Activated naive CD4-positive, alpha-beta T cell treated with anti-CD3 and anti-CD28 coated beads for 36 hours (primary cell): ENCODE results near the gene RBM19. TPM values are rescaled to one million over a fixed set of nuclear protein-coding genes. Genes with fewer than 3 reads are reported as not detected.
"Not testable (repeated sequence)": the region's sequence is repeated elsewhere in the genome, so short reads cannot be mapped to it uniquely, and the experiment has no call there.

ENCODE experiments used
- CTCF ChIA-PET: fragments of 350-600 bp; sonication (Branson Sonifier 250); formaldehyde crosslinking; loops from one replicate; lab custom pipeline; 2021; ENCODE audit warnings: antibody characterized with exemption; lab: Charles Lee
- DNase-seq: peaks from one replicate; pipeline ENCODE4 v3.0.0-alpha.2; 2020
- H3K27ac Mint-ChIP-seq: one replicate; pipeline ENCODE4 v1.8.0; 2021; ENCODE audit warnings: mild to moderate bottlenecking, mixed read lengths
- H3K27me3 Mint-ChIP-seq: one replicate; pipeline ENCODE4 v1.8.0; 2021; ENCODE audit warnings: low read depth, mixed read lengths
- H3K36me3 Mint-ChIP-seq: one replicate; pipeline ENCODE4 v1.8.0; 2021; ENCODE audit warnings: low read depth, mixed read lengths
- H3K4me1 Mint-ChIP-seq: one replicate; pipeline ENCODE4 v1.8.0; 2021; ENCODE audit warnings: low read depth, mixed read lengths
- H3K4me3 Mint-ChIP-seq: one replicate; pipeline ENCODE4 v1.8.0; 2021; ENCODE audit warnings: mild to moderate bottlenecking, moderate library complexity, mixed read lengths
- H3K9me3 Mint-ChIP-seq: one replicate; pipeline ENCODE4 v1.8.0; 2021; ENCODE audit warnings: mixed read lengths
- intact Hi-C: fragments of 100-400 bp; cut with micrococcal nuclease; formaldehyde crosslinking; loops from one replicate; pipeline ENCODE4 v1.15.1; 2023
- total RNA-seq, 2 experiments: library from RNA; stranded (reverse); gene quantifications; one replicate each; pipeline ENCODE4 v1.2.3, GENCODE V29; 2021

The RBM19 gene
- total RNA-seq, 2 experiments from 2014 or later: 89.0 to 96.2 TPM

DNA sequence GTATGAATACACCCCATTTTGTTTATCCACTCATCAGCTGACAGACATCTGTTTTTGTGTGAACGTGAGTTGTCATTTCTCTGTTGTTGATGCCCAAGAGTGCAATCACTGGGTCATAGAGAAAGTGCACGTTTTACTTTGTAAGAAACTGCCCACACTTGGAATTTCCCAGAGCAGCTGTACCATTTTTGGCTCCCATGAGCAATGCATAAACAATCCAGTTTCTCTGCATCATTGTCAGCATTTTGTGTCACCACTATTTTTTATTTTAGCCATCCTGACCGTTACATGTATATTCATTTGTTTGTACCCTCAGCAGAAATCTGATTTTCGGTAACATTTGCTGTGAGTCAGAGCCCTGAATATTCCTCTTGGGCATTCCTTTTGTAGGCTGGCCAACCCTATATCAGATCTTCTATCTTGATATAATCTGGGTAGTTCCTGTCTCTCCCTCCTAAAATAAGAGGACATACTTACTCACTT lies 62.7 kb downstream of the RBM19 start:
- Mint-ChIP-seq H3K4me3 (no peak overlapping the region), H3K27ac (no peak overlapping the region), H3K9me3 (no peaks in the 10 kb centered on the region), H3K36me3 (peaks cover 40% of the 10 kb centered on the region), H3K4me1 (no peaks in the 10 kb centered on the region), H3K27me3 (no peaks in the 10 kb centered on the region)
- CTCF ChIA-PET: no interaction called here
- DNase-seq: no peak
- intact Hi-C loops: no loop called here

DNA sequence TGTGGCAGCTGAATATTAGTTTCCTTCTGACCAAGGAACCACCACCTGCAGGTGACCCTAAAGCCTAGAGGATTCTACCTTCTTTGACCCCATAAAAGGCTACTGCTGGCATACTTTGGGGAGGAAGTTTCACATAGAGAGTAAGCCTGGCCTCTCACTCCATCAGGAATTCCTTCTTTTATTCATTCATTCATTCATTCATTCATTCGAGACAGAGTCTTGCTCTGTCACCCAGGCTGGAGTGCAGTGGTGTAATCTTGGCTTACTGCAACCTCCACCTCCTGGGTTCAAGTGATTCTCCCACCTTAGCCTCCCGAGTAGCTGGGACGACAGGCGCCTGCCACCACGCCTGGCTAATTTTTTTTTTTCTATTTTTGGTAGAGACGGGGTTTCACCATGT lies 64.8 kb downstream of the RBM19 start:
- intact Hi-C loops, H3K9me3 Mint-ChIP-seq, CTCF ChIA-PET, H3K27ac Mint-ChIP-seq, H3K4me1 Mint-ChIP-seq, DNase-seq, H3K27me3 Mint-ChIP-seq, H3K4me3 Mint-ChIP-seq: not testable (repeated sequence)
- H3K36me3 Mint-ChIP-seq: peaks cover 35% of the 10 kb centered on the region

DNA sequence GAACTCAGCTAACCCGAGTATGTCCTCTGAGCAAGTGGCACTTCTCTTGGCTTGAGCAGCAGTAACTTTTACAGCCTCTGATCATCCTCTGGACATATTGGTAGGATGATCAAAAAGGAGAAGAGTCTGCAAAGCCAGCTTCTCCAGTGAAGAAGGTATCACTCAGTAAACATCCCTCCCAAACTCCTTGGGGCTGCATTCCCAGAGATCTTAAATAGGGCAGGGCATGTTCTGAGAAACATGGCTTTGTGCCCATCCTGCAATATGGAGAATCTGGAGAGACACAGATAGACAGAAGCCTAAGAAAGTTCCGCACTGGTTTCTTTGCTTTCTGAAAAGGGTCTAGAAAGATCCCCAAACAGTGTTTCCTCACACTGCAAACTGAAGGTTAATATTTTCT lies 65.4 kb downstream of the RBM19 start:
- no peaks in the 10 kb centered on the region for H3K4me1 Mint-ChIP-seq
- no peaks in the 10 kb centered on the region for H3K9me3 Mint-ChIP-seq
- CTCF ChIA-PET: no interaction called here
- no peak overlapping the region for H3K4me3 Mint-ChIP-seq
- intact Hi-C loops: no loop called here
- no peak for DNase-seq
- peaks cover 33% of the 10 kb centered on the region for H3K36me3 Mint-ChIP-seq
- H3K27ac Mint-ChIP-seq: no peak overlapping the region
- no peaks in the 10 kb centered on the region for H3K27me3 Mint-ChIP-seq

DNA sequence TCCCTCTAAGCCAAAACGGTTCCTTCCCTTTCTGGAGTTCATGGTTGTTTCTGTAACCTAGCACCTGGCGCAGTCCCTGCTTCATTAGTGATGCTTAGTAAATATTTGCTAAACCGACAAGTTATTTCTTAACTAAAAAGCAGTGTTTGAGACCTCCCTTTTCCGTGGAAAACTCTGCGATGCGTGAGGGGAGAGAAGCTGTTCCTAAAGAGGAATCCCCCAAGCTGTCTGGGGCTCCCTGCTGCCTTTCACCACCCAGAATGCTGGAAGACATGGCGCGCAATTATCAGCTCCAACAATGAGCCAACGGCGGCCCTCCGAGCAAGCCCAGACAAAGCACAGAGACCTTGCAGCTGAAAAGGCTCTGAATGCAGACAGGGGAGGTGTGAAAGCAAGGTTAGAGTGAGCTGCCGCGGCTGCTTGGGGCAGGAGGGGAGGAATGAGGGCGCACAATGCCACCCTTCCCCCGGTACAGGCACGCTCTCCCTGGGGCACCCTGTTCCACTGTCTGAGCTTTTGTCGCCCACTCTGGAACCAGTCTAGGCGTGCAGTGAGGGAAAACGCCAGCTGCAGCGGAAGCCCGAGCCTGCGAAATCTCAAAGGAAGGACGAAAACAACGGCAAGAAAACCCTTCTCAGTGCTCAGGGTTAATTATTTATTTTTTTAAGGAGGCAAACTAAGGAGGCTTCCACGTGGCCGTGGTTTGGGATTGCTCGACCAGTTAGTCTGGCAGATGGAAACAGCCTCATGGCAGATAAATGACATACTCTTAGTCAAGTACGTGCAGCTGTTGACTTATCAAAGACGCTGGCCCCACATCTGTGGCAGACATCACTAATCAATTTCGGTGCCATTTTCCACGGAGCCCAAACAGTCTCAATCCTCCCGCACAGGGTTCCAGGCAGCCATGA lies 66.3 kb downstream of the RBM19 start:
- Mint-ChIP-seq H3K36me3 (peaks cover 25% of the 10 kb centered on the region), H3K4me1 (no peaks in the 10 kb centered on the region), H3K27ac (no peak overlapping the region)

GRCh38 chr12:113899042-113899560 lies 67.0 kb downstream of the RBM19 start:
- Mint-ChIP-seq H3K36me3 (peaks cover 23% of the 10 kb centered on the region), H3K4me3 (no peak overlapping the region), H3K27me3 (no peaks in the 10 kb centered on the region)

More for the DNA sequence above, 66.3 kb downstream of the RBM19 start:
- CTCF ChIA-PET: interaction anchor here (0.6 kb wide), 1 partner anchor 29 kb away, joined by 3 read pairs; no protein-coding TSS in a partner anchor
- Mint-ChIP-seq H3K9me3 (no peaks in the 10 kb centered on the region), H3K4me3 (no peak overlapping the region), H3K27me3 (no peaks in the 10 kb centered on the region)
- no peak for DNase-seq
- intact Hi-C loops: no loop called here

GRCh38 chr12:113898466-113898865 lies 67.7 kb downstream of the RBM19 start:
- no peak overlapping the region for H3K4me3 Mint-ChIP-seq
- no peak for DNase-seq
- no peaks in the 10 kb centered on the region for H3K27me3 Mint-ChIP-seq
- intact Hi-C loops: no loop called here
- H3K27ac Mint-ChIP-seq: no peak overlapping the region
- no peaks in the 10 kb centered on the region for H3K9me3 Mint-ChIP-seq
- CTCF ChIA-PET: no interaction called here
- peaks cover 21% of the 10 kb centered on the region for H3K36me3 Mint-ChIP-seq
- no peaks in the 10 kb centered on the region for H3K4me1 Mint-ChIP-seq

More at GRCh38 chr12:113899042-113899560, 67.0 kb downstream of the RBM19 start:
- intact Hi-C loops: no loop called here
- CTCF ChIA-PET: interaction anchor here (0.6 kb wide), 1 partner anchor 30 kb away, joined by 3 read pairs; no protein-coding TSS in a partner anchor
- H3K9me3 Mint-ChIP-seq: no peaks in the 10 kb centered on the region
- H3K27ac Mint-ChIP-seq: no peak overlapping the region
- DNase-seq: no peak
- H3K4me1 Mint-ChIP-seq: no peaks in the 10 kb centered on the region

DNA sequence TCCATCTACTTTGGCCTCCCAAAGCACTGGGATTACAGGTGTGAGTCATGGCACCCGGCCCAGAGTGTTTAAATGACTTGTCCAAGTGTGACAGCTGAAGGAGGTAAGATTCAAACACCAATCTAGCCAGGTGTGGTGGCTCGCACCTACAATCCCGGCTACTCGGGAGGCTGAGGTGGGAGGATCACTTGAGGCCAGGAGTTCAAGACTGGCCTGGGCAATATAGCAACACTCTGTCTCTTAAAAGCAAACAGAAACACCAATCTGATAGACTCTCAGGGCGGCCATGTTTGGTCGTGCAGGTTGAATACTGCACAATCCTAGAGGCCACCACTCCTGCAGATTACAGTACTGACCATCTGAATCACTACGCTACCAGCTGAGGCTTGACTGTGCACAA lies 68.7 kb downstream of the RBM19 start:
- intact Hi-C loops: no loop called here
- Mint-ChIP-seq H3K27ac (no peak overlapping the region), H3K9me3 (no peaks in the 10 kb centered on the region), H3K4me1 (no peaks in the 10 kb centered on the region), H3K4me3 (no peak overlapping the region), H3K27me3 (no peaks in the 10 kb centered on the region), H3K36me3 (peaks cover 16% of the 10 kb centered on the region)
- CTCF ChIA-PET: no interaction called here
- no peak for DNase-seq

- no peaks in the 10 kb centered on the region for H3K4me1 Mint-ChIP-seq
- DNase-seq: no peak
- H3K27me3 Mint-ChIP-seq: no peaks in the 10 kb centered on the region
- CTCF ChIA-PET: no interaction called here
- no peak overlapping the region for H3K27ac Mint-ChIP-seq
- no peaks in the 10 kb centered on the region for H3K9me3 Mint-ChIP-seq
- peaks cover 19% of the 10 kb centered on the region for H3K36me3 Mint-ChIP-seq
- no peak overlapping the region for H3K4me3 Mint-ChIP-seq
- intact Hi-C loops: no loop called here
Measured at GRCh38 chr12:113896841-113897240, 69.3 kb downstream of the RBM19 start.

GRCh38 chr12:113896194-113896593 lies 69.9 kb downstream of the RBM19 start:
- intact Hi-C loops: no loop called here
- Mint-ChIP-seq H3K36me3 (peaks cover 19% of the 10 kb centered on the region), H3K27me3 (no peaks in the 10 kb centered on the region), H3K9me3 (no peaks in the 10 kb centered on the region), H3K27ac (no peak overlapping the region), H3K4me1 (no peaks in the 10 kb centered on the region), H3K4me3 (no peak overlapping the region)
- CTCF ChIA-PET: no interaction called here
- DNase-seq: no peak

GRCh38 chr12:113895176-113895575 lies 70.9 kb downstream of the RBM19 start:
- intact Hi-C loops: no loop called here

DNA sequence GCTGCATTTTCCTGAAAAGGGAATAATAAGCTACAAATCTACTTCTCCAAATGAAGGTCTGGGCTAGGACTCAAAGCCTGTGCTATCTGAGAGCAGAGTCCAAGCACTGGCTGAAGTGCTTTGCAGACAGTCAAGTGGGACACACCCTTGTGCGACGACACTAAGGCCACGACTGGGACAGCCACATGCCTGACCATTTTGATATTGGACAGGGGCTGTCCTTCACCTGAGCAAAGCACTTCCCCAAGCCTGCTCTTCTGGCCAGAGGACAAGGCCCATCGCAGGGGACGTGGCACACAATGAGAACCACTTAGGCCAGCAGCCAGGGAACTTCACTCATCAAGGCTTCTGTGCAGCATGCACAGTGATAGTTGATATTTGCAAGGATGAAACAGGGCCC lies 71.4 kb downstream of the RBM19 start:
- Mint-ChIP-seq H3K4me3 (no peak overlapping the region), H3K36me3 (peaks cover 20% of the 10 kb centered on the region), H3K4me1 (no peaks in the 10 kb centered on the region), H3K27me3 (no peaks in the 10 kb centered on the region), H3K27ac (no peak overlapping the region), H3K9me3 (no peaks in the 10 kb centered on the region)
- intact Hi-C loops: no loop called here
- no peak for DNase-seq
- CTCF ChIA-PET: no interaction called here

More at GRCh38 chr12:113895176-113895575, 70.9 kb downstream of the RBM19 start:
- Mint-ChIP-seq H3K36me3 (peaks cover 22% of the 10 kb centered on the region), H3K27me3 (no peaks in the 10 kb centered on the region), H3K27ac (no peak overlapping the region), H3K4me3 (no peak overlapping the region), H3K9me3 (no peaks in the 10 kb centered on the region), H3K4me1 (no peaks in the 10 kb centered on the region)
- CTCF ChIA-PET: no interaction called here
- no peak for DNase-seq

GRCh38 chr12:113893221-113893620 lies 72.9 kb downstream of the RBM19 start:
- Mint-ChIP-seq H3K27ac (no peak overlapping the region), H3K27me3 (no peaks in the 10 kb centered on the region), H3K4me1 (no peaks in the 10 kb centered on the region), H3K36me3 (peaks cover 24% of the 10 kb centered on the region), H3K9me3 (no peaks in the 10 kb centered on the region), H3K4me3 (no peak overlapping the region)
- intact Hi-C loops: no loop called here
- DNase-seq: no peak
- CTCF ChIA-PET: no interaction called here

DNA sequence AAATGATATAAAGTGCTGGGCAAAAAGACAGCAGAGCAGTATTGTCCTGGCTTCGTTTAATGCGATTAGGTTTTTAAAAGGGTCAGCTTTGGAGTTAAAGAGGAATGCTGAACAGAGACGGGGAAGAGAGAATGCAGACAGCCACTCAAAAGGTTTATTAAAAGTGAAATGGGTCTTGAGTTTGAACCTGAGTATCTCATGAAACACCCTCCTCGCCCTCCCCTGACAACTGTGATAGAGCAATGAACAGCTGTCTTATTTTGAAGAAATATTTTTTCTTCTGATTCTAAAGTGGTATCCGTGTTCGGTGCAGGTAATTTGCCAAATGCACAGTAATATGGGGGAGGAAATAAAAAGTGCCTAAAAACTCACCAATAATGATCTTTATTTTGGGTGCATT lies 73.6 kb downstream of the RBM19 start:
- Mint-ChIP-seq H3K27me3 (no peaks in the 10 kb centered on the region), H3K36me3 (peaks cover 29% of the 10 kb centered on the region), H3K4me3 (no peak overlapping the region), H3K9me3 (no peaks in the 10 kb centered on the region), H3K27ac (no peak overlapping the region), H3K4me1 (no peaks in the 10 kb centered on the region)
- no peak for DNase-seq
- CTCF ChIA-PET: no interaction called here
- intact Hi-C loops: no loop called here
